Tibial artery (tissue), 4 donors: ENCODE measurements around the gene MEN1.

Experiments
- DNase-seq, 2 donors: peaks; one replicate each; pipeline ENCODE4 v3.0.0-alpha.2; 2019
- H3K27ac ChIP-seq, 2 donors: fragments of 200-600 bp; sonication (generic) in 1 of 2; 1 replicate in 1 of 2; 2 replicates in 1 of 2; pipeline ENCODE4 v1.5.1; 2018 to 2019; ENCODE audit warnings: mild to moderate bottlenecking in 1 of 2
- H3K27me3 ChIP-seq, 2 donors: fragments of 200-600 bp; sonication (generic) in 1 of 2; one replicate each; pipeline versions ENCODE4 v1.5.1 to v1.6.0; 2016 to 2019
- H3K36me3 ChIP-seq, 3 donors: fragments of 200-600 bp; sonication (generic) in 2 of 3; one replicate each; pipeline ENCODE4 v1.5.1; 2016 to 2019; ENCODE audit warnings: mild to moderate bottlenecking in 2 of 3
- H3K4me1 ChIP-seq, 4 donors: fragments of 200-600 bp; sonication (generic) in 2 of 4; 1 replicate in 3 of 4; 2 replicates in 1 of 4; pipeline ENCODE4 v1.5.1; 2016 to 2019
- H3K4me3 ChIP-seq, 2 donors: fragments of 200-600 bp; sonication (generic) in 1 of 2; 1 replicate in 1 of 2; 2 replicates in 1 of 2; pipeline ENCODE4 v1.5.1; 2018 to 2019; ENCODE audit warnings: mild to moderate bottlenecking in 2 of 2
- H3K9me3 ChIP-seq, 3 donors: fragments of 200-600 bp; sonication (generic) in 1 of 3; one replicate each; pipeline ENCODE4 v1.5.1; 2016 to 2019
- CTCF ChIP-seq, 2 experiments: fragments of 200-600 bp in 1 of 2; fragments of 450-650 bp in 1 of 2; IDR thresholded peaks; one replicate each; pipeline ENCODE4 v1.5.1; 2017 to 2019; ENCODE audit warnings: antibody characterized with exemption in 2 of 2, mild to moderate bottlenecking in 1 of 2, moderate library complexity in 1 of 2
- intact Hi-C: fragments of 100-400 bp; cut with DNase I; formaldehyde crosslinking; loops from one replicate; pipeline ENCODE4 v1.15.0; 2023; ENCODE audit warnings: low total_unique reads

Gene MEN1

GRCh38 chr11:64759131-64759721 is 51.1 kb downstream of the MEN1 start:
- intact Hi-C loops: no loop called here
- Histone ChIP-seq H3K4me1 (peaks cover 8 to 60% (median 52%) of the 10 kb centered on the region in 4 donors), H3K36me3 (peaks cover 6 to 34% (median 11%) of the 10 kb centered on the region in 3 donors), H3K9me3 (no peaks in the 10 kb centered on the region), H3K27ac (peak overlapping the region; percentile 86 to 93), H3K27me3 (no peaks in the 10 kb centered on the region), H3K4me3 (peak overlapping the region; percentile 52 to 57)
- no peak for TF ChIP-seq CTCF (IDR thresholded peaks at IDR 0.05)
- DNase-seq: peak in 1 of 2 donors; percentile 20

GRCh38 chr11:64758330-64759079 is 51.8 kb downstream of the MEN1 start:
- peak overlapping the region; percentile 86 to 93 for H3K27ac ChIP-seq
- peak in 1 of 2 donors; percentile 16 for DNase-seq
- H3K36me3 ChIP-seq: peaks cover 0 to 34% (median 4%) of the 10 kb centered on the region in 3 donors
- peaks cover 8 to 53% (median 45%) of the 10 kb centered on the region in 4 donors for H3K4me1 ChIP-seq
- H3K4me3 ChIP-seq: peak overlapping the region; percentile 52 to 57
- intact Hi-C loops: no loop called here
- no peak for TF ChIP-seq CTCF (IDR thresholded peaks at IDR 0.05)
- H3K27me3 ChIP-seq: no peaks in the 10 kb centered on the region
- no peaks in the 10 kb centered on the region for H3K9me3 ChIP-seq

- Histone ChIP-seq H3K27me3 (no peaks in the 10 kb centered on the region), H3K27ac (peak overlapping the region in 1 of 2 donors; percentile 93), H3K9me3 (no peaks in the 10 kb centered on the region), H3K36me3 (peaks cover 3 to 34% (median 4%) of the 10 kb centered on the region in 3 donors), H3K4me3 (no peak overlapping the region), H3K4me1 (peaks cover 8 to 45% (median 37%) of the 10 kb centered on the region in 4 donors)
- peak; percentile 20 to 61 for DNase-seq
- no peak for TF ChIP-seq CTCF (IDR thresholded peaks at IDR 0.05)
- intact Hi-C loops: no loop called here
Observed at GRCh38 chr11:64757549-64758329, 52.6 kb downstream of the MEN1 start.

GRCh38 chr11:64755681-64756361 is 54.5 kb downstream of the MEN1 start:
- TF ChIP-seq CTCF (IDR thresholded peaks at IDR 0.05): no peak
- Histone ChIP-seq H3K27me3 (no peaks in the 10 kb centered on the region), H3K4me3 (no peak overlapping the region), H3K36me3 (peaks cover 13 to 49% (median 20%) of the 10 kb centered on the region in 3 donors), H3K9me3 (no peaks in the 10 kb centered on the region), H3K27ac (no peak overlapping the region), H3K4me1 (peaks cover 8 to 26% (median 23%) of the 10 kb centered on the region in 4 donors)
- DNase-seq: peak; percentile 7 to 62
- intact Hi-C loops: no loop called here
